HepG2 (cell line): ENCODE measurements around the gene ATP6V0A1. TPM values are rescaled to one million over a fixed set of nuclear protein-coding genes. Genes with fewer than 3 reads are reported as not detected.

ENCODE experiments used
- CCDC6 ChIP-seq: sonication (generic); formaldehyde crosslinking; IDR thresholded peaks from 2 replicates; pipeline ENCODE4 v1.8.1; 2022; ENCODE audit warnings: mild to moderate bottlenecking, missing genetic modification reagents, moderate library complexity
- HCFC1 ChIP-seq: fragments of 150-350 bp; IDR thresholded peaks from 2 replicates; pipeline ENCODE4 v1.6.1; 2014; ENCODE audit warnings: low read depth, low read length
- HNF1B ChIP-seq: sonication (generic); formaldehyde crosslinking; IDR thresholded peaks from 2 replicates; pipeline ENCODE4 v1.5.1; 2020; ENCODE audit warnings: mild to moderate bottlenecking, moderate library complexity, missing genetic modification reagents
- MYC ChIP-seq: sonication (generic); formaldehyde crosslinking; IDR thresholded peaks from 2 replicates; pipeline ENCODE4 v1.9.0; 2021; ENCODE audit warnings: missing genetic modification reagents, borderline replicate concordance
- NCOA1 ChIP-seq: sonication (generic); formaldehyde crosslinking; IDR thresholded peaks from 2 replicates; pipeline ENCODE4 v1.9.0; 2021; ENCODE audit warnings: missing genetic modification reagents
- POGZ ChIP-seq: sonication (generic); formaldehyde crosslinking; IDR thresholded peaks from 2 replicates; pipeline ENCODE4 v1.4.0; 2020; ENCODE audit warnings: mild to moderate bottlenecking, missing genetic modification reagents
- REL ChIP-seq: sonication (generic); formaldehyde crosslinking; conservative IDR thresholded peaks from 2 replicates; pipeline ENCODE4 v1.8.0; 2022; ENCODE audit warnings: mild to moderate bottlenecking, missing genetic modification reagents, moderate library complexity
- RFXANK ChIP-seq: IDR thresholded peaks from 2 replicates; pipeline ENCODE4 v1.6.1; 2016
- SNAI1 ChIP-seq: sonication (generic); formaldehyde crosslinking; IDR thresholded peaks from 2 replicates; pipeline ENCODE4 v1.5.0; 2020; ENCODE audit warnings: mild to moderate bottlenecking, missing genetic modification reagents, borderline replicate concordance
- THAP11 ChIP-seq: IDR thresholded peaks from 2 replicates; pipeline ENCODE4 v1.6.1; 2016; ENCODE audit warnings: missing biosample characterization, missing genetic modification reagents
- ZBTB21 ChIP-seq: sonication (generic); formaldehyde crosslinking; IDR thresholded peaks from 2 replicates; pipeline ENCODE4 v1.4.0; 2020; ENCODE audit warnings: missing genetic modification reagents
- ZBTB3 ChIP-seq: sonication (generic); formaldehyde crosslinking; IDR thresholded peaks from 2 replicates; pipeline ENCODE4 v1.4.0; 2020; ENCODE audit warnings: low read depth, mild to moderate bottlenecking, moderate library complexity, missing genetic modification reagents, borderline replicate concordance
- ZNF124 ChIP-seq: sonication (generic); formaldehyde crosslinking; IDR thresholded peaks from 2 replicates; pipeline ENCODE4 v1.4.0; 2020; ENCODE audit warnings: missing genetic modification reagents
- ZNF282 ChIP-seq: fragments of 450-650 bp; IDR thresholded peaks from 2 replicates; pipeline ENCODE4 v1.6.1; 2018; ENCODE audit not compliant: partially characterized antibody
- ZNF574 ChIP-seq: sonication (generic); formaldehyde crosslinking; IDR thresholded peaks from 2 replicates; pipeline ENCODE4 v1.4.0; 2020; ENCODE audit warnings: missing genetic modification reagents
- ZNF687 ChIP-seq: sonication (generic); formaldehyde crosslinking; IDR thresholded peaks from 2 replicates; pipeline ENCODE4 v1.5.1; 2020; ENCODE audit warnings: mild to moderate bottlenecking, missing genetic modification reagents, moderate library complexity
- ZNF839 ChIP-seq: sonication (generic); formaldehyde crosslinking; IDR thresholded peaks from 2 replicates; pipeline ENCODE4 v1.4.0; 2020; ENCODE audit warnings: missing genetic modification reagents, mild to moderate bottlenecking, borderline replicate concordance
- polyA plus RNA-seq, 8 experiments: library from polyadenylated mRNA; depleted of rRNA in 3 of 8; stranded (reverse) in 7 of 8; unstranded in 1 of 8; fragments of >200 nt; fragmentation: Illumina TruSeq in 4 of 8; extraction: Trizol in 4 of 8; gene quantifications; 2 replicates each; pipeline versions ENCODE4 v1.2.1 to v1.2.3, GENCODE V29; 2011 to 2016; ENCODE audit warnings: low read depth in 4 of 8, missing spikeins in 1 of 8, mixed read lengths in 1 of 8; ENCODE audit not compliant: insufficient read depth in 1 of 8
- total RNA-seq, 5 experiments: library from RNA; depleted of rRNA; stranded (reverse); fragments of >200 nt; fragmentation: Illumina TruSeq; extraction: Trizol; gene quantifications; 2 replicates each; pipeline ENCODE4 v1.2.3, GENCODE V29; 2016; ENCODE audit warnings: low read depth in 1 of 5
- TF ChIP-seq, protein P1 (sequence below): sonication (generic); formaldehyde crosslinking; IDR thresholded peaks from 2 replicates; pipeline ENCODE4 v1.4.0; 2020; ENCODE audit warnings: low read depth, mild to moderate bottlenecking, missing genetic modification reagents
- TF ChIP-seq, protein P2 (sequence below), 2 experiments: fragments of 450-650 bp in 1 of 2; sonication (generic) in 1 of 2; formaldehyde crosslinking; IDR thresholded peaks; 2 replicates each; pipeline versions ENCODE4 v1.5.0 to v1.8.0; 2020 to 2022; ENCODE audit warnings: mild to moderate bottlenecking in 1 of 2, missing genetic modification reagents in 1 of 2

The ATP6V0A1 gene
- total and polyA plus RNA-seq, 2 of the 13 experiments (the other 11 are each of a cell fraction or from before 2014, with no cell fraction given), result 27.9 to 54.1 TPM

- TF ChIP-seq, protein P1, sequence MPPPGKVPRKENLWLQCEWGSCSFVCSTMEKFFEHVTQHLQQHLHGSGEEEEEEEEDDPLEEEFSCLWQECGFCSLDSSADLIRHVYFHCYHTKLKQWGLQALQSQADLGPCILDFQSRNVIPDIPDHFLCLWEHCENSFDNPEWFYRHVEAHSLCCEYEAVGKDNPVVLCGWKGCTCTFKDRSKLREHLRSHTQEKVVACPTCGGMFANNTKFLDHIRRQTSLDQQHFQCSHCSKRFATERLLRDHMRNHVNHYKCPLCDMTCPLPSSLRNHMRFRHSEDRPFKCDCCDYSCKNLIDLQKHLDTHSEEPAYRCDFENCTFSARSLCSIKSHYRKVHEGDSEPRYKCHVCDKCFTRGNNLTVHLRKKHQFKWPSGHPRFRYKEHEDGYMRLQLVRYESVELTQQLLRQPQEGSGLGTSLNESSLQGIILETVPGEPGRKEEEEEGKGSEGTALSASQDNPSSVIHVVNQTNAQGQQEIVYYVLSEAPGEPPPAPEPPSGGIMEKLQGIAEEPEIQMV (CRISPR knock-in tag), result no peak
- 0 out of 2 replicates have a peak, but pooled peaks have one; percentile 6 for TF ChIP-seq RFXANK (CRISPR knock-in tag)
- TF ChIP-seq CCDC6 (CRISPR knock-in tag), result no peak; the same call in 1 of the 2 replicates
- no peak for TF ChIP-seq ZBTB3 (CRISPR knock-in tag)
- TF ChIP-seq NCOA1 (CRISPR knock-in tag), result no peak
- no peak for TF ChIP-seq ZNF839
- TF ChIP-seq REL, result no peak
- TF ChIP-seq ZNF574 (CRISPR knock-in tag), result no peak
- TF ChIP-seq HCFC1, result no peak
- TF ChIP-seq ZNF124 (CRISPR knock-in tag), result 0 out of 2 replicates have a peak, but pooled peaks have one; percentile 3
- TF ChIP-seq POGZ (CRISPR knock-in tag), result no peak
- TF ChIP-seq THAP11 (CRISPR knock-in tag), result no peak
- TF ChIP-seq SNAI1, result 0 out of 2 replicates have a peak, but pooled peaks have one; percentile 44
- no peak for TF ChIP-seq MYC (CRISPR knock-in tag)
- TF ChIP-seq ZBTB21, result no peak
- no peak for TF ChIP-seq HNF1B
- TF ChIP-seq ZNF282, result no peak
- TF ChIP-seq ZNF687 (CRISPR knock-in tag), result no peak
- TF ChIP-seq, protein P2, sequence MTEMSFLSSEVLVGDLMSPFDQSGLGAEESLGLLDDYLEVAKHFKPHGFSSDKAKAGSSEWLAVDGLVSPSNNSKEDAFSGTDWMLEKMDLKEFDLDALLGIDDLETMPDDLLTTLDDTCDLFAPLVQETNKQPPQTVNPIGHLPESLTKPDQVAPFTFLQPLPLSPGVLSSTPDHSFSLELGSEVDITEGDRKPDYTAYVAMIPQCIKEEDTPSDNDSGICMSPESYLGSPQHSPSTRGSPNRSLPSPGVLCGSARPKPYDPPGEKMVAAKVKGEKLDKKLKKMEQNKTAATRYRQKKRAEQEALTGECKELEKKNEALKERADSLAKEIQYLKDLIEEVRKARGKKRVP (CRISPR knock-in tag; IDR thresholded peaks at IDR 0.05), result no peak
These were observed 650 bp downstream of the ATP6V0A1 start (continued) for GRCh38 chr17:42459256-42459800.
